Hematopoietic multipotent progenitor cell treated with erythropoietin and hydrocortisone succinate and interleukin-3 and kit ligand, for 4 days (in vitro differentiated cells): Measurements from ENCODE around the gene POLR2B.
"Not testable (repeated sequence)": the region's sequence is repeated elsewhere in the genome, so short reads cannot be mapped to it uniquely, and the experiment has no call there.

Experiments used
- DNase-seq: peaks from one replicate; pipeline ENCODE4 v3.0.0-alpha.2; 2015

The POLR2B gene

DNA sequence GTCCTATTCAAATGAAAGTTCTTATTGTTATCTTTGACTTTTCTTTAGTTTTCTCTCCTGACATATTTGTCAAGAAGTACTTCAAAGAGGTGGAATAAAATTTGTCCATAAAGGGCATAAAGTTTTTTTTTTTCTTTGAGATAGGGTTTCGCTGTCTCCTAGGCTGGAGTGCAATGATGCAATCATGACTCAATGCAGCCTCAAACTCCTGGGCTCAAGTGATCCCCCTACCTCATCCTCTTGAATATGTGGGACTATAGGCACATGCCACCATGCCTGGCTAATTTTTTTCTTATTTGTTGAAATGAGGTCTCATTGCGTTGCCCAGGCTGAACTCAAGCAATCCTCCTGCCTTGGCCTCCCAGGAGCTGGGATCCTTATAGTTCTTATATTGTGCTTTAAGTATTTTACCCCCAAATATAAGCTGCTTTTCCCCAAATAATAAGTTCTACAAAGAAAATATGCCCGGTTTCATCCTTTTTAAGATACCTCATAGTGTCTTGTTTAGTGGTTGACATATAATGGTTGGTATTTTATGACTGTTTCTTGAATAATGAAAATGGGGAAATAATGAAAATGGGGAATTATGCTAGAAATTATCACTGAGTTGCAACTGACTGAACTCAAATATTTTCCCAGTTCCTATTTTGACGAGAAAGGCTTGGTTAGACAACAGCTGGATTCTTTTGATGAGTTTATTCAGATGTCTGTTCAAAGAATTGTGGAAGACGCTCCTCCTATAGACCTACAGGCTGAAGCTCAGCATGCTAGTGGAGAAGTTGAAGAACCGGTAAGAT lies 11.6 kb downstream of the POLR2B start:
- no peak for DNase-seq

DNA sequence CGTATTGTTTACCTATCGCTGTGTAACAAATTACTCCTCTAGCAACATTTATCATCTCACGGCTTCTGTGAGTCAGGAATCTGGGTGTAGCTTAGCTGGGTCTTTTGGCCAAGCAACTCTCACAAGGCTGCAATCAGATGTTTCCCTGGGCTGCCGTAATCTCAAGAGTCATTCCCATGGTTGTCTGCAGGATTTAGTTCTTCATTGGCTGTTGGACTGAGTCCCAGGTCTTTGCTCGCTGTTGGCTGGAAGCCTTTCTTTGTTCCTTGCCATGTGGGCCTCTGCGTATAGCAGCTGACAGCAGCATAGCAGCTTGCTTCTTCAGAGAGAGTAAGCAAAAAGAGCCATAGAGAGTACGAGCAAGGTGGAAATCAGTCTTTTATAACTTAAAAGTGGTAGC lies 16.8 kb downstream of the POLR2B start:
- DNase-seq = no peak

- no peak for DNase-seq
Observed at GRCh38 chr4:56999751-57000150, 21.1 kb downstream of the POLR2B start.

DNA sequence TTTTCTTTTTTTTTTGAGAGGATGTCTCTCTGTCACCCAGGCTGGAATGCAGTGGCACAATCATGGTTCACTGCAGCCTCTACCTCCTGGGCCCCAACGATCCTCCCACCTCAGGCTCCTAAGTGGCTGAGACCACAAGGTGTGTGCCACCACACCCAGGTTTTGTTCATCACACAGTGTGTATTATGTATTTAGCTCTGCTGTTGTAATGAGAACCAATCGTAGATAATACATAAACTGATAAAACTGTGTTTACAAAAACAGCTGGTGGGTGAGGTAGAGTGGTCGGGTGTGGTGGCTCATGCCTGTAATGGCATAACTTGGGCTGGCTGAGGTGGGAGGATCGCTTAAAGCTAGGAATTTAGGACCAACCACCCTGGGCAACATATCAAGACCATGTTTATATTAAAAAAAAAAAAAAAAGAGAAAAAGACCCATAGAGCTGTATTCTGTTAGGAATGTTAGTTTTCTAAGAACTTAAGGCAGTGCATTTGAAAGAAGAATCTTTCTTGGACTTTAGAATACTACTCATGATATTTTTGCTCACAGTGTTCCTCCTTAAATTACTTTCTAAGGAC lies 34.9 kb downstream of the POLR2B start:
- no peak for DNase-seq

GRCh38 chr4:57018980-57019379 lies 40.3 kb downstream of the POLR2B start:
- peak; percentile 28 for DNase-seq

GRCh38 chr4:57020467-57021101 lies 41.9 kb downstream of the POLR2B start:
- no peak for DNase-seq

GRCh38 chr4:57023104-57023503 lies 44.4 kb downstream of the POLR2B start:
- no peak for DNase-seq

DNA sequence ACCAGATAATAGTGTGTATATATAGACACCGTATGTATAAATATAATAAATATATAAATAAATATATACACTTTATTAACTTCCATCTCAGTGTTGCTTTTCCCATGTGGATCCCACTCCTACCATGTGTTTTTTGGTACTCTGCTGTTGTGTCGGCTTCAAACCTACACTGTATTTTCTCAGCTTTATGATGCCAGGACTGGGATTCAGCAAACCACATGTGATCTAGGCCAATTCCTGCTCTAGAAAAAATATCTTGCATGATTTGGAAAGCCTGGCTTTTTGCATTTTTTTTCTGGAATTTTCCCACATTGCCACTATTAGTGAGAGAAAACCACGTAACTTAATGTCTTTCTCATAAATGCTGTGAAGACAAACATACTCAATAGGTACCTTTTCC lies 55.8 kb downstream of the POLR2B start:
- no peak for DNase-seq

- DNase-seq = peak; percentile 77
Observed at GRCh38 chr4:57037982-57038604, 59.4 kb downstream of the POLR2B start.

DNA sequence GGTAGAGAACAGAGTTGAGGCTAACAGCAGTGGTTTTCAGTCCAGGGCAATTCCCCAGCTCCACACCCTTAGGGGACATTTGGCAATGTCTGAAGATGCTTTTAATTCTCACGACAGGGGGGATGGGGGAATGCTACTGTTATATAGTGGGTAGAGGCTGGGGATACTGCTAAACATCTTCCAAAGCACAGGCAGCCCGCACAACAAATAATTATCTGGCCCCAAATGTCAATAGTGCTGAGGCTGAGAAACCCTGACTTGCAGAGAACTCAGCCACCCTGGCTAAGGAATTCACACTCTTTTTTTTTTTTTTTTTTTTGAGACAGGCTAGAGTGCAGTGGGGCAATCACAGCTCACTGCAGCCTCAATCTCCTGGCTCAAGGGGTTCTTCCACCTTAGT lies 60.6 kb downstream of the POLR2B start:
- no peak for DNase-seq

- DNase-seq = no peak
Observed at GRCh38 chr4:57040510-57040909, 61.8 kb downstream of the POLR2B start.

DNA sequence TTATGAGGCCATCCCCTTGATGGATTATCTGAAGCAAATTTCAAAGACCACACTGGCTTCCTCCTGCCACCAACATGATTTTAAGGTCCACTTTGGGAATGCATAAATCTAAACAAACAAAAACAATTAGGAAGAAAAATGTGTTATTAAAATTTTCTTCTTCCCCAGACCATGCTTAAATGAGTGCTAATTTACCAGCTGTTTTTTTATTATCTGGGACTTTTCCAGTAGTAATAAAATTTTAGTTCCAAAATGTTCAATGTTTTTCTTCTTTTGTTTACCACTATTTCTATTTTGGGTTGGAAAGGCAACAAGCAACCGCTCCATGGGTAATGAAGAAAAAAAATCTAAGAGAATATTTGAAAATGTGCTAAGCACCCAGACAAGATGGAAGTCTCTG lies 62.3 kb downstream of the POLR2B start:
- DNase-seq = no peak

DNA sequence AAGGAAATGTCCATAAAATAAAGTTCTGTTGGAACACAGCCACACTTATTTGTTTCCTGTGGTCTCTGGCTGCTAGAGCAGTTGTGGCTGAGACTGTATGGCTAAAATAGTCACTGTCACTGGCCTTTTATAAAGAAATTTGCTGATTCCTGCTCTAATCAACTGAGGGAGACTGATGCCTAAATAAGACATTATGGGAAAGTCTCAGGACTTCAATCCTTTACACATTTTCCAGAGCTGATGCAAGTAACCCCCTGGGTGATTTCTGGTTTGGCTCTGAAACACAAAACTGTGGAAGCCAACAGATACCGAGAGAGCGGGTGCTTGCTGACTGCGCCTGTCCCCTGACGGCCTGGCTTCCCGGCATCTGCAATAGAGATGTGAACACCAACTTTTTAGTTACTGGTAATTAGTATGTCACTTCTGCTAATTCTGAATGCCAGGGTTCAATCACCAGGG lies 64.0 kb downstream of the POLR2B start:
- no peak for DNase-seq

GRCh38 chr4:57043347-57044251 lies 64.9 kb downstream of the POLR2B start:
- DNase-seq = no peak

DNA sequence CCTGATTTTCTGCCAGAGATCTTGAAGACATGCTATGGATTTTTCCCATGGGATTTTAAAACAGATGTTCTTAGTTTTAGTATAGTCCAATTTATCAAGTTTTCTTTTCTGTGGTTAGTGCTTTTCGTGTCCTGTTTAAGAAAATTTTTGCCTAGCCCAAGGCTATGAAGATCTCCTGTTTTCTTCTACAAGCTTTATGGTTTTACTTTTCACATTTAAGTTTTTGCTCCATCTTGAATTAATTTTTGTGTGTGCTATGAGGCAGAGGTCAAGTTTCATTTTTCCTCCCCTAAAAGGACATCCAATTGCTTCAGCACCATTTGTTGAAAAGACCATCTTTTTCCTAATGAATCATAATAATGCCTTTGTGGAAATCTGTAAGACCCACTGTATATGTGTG lies 65.6 kb downstream of the POLR2B start:
- no peak for DNase-seq

DNA sequence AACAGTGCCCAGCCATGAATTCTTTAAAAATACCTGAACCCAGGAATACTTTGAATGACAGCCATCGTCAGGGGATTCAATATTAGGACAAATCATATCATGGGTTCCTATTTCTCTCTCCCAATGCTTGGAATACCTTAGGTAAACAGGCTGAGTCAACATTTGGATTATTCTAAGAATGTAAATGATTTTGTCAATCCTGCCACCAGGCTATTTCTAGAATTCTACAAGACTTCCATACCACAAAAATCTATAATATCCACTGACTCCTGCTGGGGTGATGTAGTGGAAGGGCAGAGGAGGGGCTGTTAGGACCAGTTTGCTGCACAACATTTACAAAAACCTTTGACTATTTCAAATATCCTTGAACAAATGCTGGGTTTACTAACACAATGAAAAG lies 66.3 kb downstream of the POLR2B start:
- DNase-seq = no peak

DNA sequence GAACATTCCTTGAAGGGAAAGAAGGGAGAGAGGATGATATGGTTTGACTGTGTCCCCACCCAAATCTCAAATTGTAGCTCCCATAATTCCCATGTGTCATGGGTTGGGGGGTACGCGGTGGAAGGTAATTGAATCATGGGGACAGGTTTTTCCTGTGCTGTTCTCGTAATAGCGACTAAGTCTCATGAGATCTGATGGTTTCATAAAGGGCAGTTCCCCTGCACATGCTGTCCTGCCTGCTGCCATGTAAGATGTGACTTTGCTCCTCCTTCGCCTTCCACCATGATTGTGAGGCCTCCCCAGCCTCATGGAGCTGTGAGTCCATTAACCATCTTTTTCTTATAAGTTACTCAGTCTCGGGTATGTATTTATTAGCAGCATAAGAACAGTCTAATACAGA lies 68.3 kb downstream of the POLR2B start:
- DNase-seq = not testable (repeated sequence)

- no peak for DNase-seq
Observed at GRCh38 chr4:57048590-57049304, 70.1 kb downstream of the POLR2B start.

- no peak for DNase-seq
Observed at GRCh38 chr4:57051095-57051494, 72.4 kb downstream of the POLR2B start.

DNA sequence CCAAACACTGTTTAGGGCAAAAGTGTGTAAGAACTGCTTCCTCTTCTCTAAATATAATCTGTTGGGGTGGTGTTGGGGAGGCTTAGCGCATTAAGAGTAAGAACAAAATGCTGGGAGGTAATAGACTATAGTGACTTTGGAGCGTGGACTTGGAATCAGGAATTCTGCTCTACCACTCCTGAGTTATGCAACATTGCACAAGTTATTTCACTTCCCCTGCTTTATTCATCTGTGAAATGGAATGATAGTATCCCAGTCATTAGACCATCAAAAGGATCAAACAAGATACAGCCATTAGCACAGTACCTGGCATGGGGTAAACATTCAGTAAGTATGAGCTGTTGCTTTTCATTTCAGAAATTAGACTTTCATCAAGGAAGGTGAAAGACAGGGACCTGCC lies 72.8 kb downstream of the POLR2B start:
- DNase-seq = no peak

- DNase-seq = no peak
Observed at GRCh38 chr4:57053508-57053907, 74.8 kb downstream of the POLR2B start.

DNA sequence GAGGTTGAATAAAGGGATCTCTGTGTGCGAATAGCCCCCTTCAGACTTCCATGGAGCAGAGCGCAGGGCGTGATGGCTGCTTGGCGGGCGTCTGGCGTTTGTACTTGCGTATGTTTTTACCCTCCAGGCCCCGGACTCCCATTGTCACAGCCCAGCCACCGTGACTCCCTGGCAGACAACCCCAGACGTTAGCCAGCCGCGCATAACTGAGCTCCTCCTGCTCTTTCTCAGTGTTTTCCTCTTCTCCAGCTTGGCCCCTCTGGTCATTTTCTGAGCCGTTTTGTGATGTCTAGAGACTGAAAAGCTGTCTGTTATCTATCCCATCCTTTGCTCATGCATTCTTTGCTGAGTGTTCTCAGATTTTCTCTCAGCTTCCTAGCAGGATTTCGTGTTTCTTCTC lies 77.2 kb downstream of the POLR2B start:
- DNase-seq = no peak
